Activated CD8-positive, alpha-beta memory T cell treated with anti-CD3 and anti-CD28 coated beads for 48 hours (primary cell): Measurements from ENCODE around the gene FTO.

Experiments used
- DNase-seq, 3 experiments: peaks; one replicate each; pipeline ENCODE4 v3.0.0-alpha.2; 2020; ENCODE audit warnings: low read depth in 2 of 3, low spot score in 2 of 3

FTO gene

GRCh38 chr16:53894686-53895085 is 190.7 kb downstream of the FTO start:
- no peak for DNase-seq

GRCh38 chr16:53895433-53895832 is 191.5 kb downstream of the FTO start:
- no peak for DNase-seq

- no peak for DNase-seq
These were observed 191.9 kb downstream of the FTO start for GRCh38 chr16:53895851-53896250.

GRCh38 chr16:53896722-53897121 is 192.8 kb downstream of the FTO start:
- no peak for DNase-seq

GRCh38 chr16:53898993-53899392 is 195.0 kb downstream of the FTO start:
- no peak for DNase-seq

GRCh38 chr16:53899431-53899830 is 195.5 kb downstream of the FTO start:
- no peak for DNase-seq

GRCh38 chr16:53900667-53901066 is 196.7 kb downstream of the FTO start:
- DNase-seq: no peak

GRCh38 chr16:53901408-53901807 is 197.5 kb downstream of the FTO start:
- DNase-seq: no peak

GRCh38 chr16:53904533-53904932 is 200.6 kb downstream of the FTO start:
- DNase-seq: no peak

- DNase-seq: no peak
These were observed 201.1 kb downstream of the FTO start for GRCh38 chr16:53905028-53905427.

- no peak for DNase-seq
These were observed 204.8 kb downstream of the FTO start for GRCh38 chr16:53908731-53909130.

GRCh38 chr16:53910990-53911389 is 207.0 kb downstream of the FTO start:
- DNase-seq: no peak

GRCh38 chr16:53911513-53911912 is 207.6 kb downstream of the FTO start:
- no peak for DNase-seq

- DNase-seq: no peak
These were observed 208.2 kb downstream of the FTO start for GRCh38 chr16:53912155-53912554.

GRCh38 chr16:53913099-53913870 is 209.3 kb downstream of the FTO start:
- DNase-seq: no peak

- DNase-seq: no peak
These were observed 210.0 kb downstream of the FTO start for GRCh38 chr16:53913920-53914319.

- DNase-seq: no peak
These were observed 210.8 kb downstream of the FTO start for GRCh38 chr16:53914736-53915135.

- DNase-seq: no peak
These were observed 211.7 kb downstream of the FTO start for GRCh38 chr16:53915452-53916160.

- DNase-seq: no peak
These were observed 217.0 kb downstream of the FTO start for GRCh38 chr16:53920988-53921387.

- DNase-seq: no peak
These were observed 218.3 kb downstream of the FTO start for GRCh38 chr16:53922067-53922806.

GRCh38 chr16:53922807-53923571 is 219.0 kb downstream of the FTO start:
- DNase-seq: no peak
